SHP77 (cell line): ENCODE measurements around the gene MAF.

ENCODE experiments used
- DNase-seq, 2 experiments: peaks; one replicate each; lab custom pipeline; 2025; lab: John Stamatoyannopoulos, UW

The MAF gene

GRCh38 chr16:79600638-79601091, at the start of gene MAF:
Gene MAF, minus strand, starts transcription at chr16:79600737. Its CDS starts 835 bp downstream, at chr16:79599902.
- DNase-seq = peak; percentile 26 to 28

GRCh38 chr16:79648826-79649225, 48.3 kb upstream of the MAF start:
- DNase-seq = no peak

DNA sequence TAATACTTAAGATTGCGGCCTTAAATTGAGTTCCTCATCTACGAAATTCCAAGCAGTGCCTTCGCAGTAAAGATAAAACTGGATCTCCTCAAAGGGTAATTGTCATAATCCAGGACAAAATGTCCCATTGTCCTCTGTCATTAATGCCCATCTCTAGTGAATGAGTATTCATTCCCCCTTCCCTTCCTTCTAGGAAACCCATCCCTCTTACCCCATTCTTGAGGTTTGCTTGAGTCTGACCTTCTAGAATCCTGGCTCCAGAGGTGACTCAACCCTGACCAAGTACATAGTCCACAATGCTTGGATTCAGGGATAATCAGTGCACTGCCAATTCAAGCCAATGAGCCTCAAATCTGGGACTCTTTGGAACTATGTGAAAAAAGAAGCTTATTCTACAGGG, 47.0 kb upstream of the MAF start:
- no peak for DNase-seq

- no peak for DNase-seq
Observed at GRCh38 chr16:79645701-79646100, 45.2 kb upstream of the MAF start.

DNA sequence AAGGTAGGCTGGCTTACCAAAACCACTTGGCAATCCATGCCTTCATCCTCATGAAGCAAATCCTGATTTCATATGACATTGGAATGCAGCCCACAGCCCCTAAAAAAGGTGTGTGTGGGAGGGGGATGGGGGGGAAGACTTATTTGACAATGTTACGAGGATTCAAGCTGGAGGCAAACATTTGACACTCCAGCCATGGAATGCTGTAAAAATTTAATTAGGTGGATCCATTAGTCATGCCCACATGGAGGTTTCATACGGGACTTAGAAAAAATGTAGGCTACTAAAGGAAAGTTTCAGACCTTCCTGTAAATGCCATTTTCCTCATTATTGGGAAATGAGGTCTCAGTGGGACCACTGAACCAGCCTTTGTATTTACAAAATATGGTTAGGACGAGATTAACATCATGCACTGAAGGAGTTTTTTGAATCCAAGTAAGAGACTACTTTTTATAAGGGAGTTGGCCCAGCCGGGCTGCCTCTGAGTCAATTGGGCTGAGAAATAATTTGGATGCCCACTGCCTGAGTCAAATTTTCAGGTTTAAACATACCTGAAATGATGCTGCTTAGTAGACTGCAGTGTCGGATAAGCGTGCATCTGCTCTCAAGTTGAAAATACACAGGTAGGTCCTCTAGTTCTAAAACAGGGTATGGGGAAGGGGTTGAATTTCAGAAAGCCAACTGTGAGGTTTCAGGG, 44.6 kb upstream of the MAF start:
- DNase-seq = no peak

- DNase-seq = no peak
Observed at GRCh38 chr16:79642652-79643051, 42.1 kb upstream of the MAF start.

GRCh38 chr16:79640513-79641360, 40.2 kb upstream of the MAF start:
- peak; percentile 46 to 55 for DNase-seq

DNA sequence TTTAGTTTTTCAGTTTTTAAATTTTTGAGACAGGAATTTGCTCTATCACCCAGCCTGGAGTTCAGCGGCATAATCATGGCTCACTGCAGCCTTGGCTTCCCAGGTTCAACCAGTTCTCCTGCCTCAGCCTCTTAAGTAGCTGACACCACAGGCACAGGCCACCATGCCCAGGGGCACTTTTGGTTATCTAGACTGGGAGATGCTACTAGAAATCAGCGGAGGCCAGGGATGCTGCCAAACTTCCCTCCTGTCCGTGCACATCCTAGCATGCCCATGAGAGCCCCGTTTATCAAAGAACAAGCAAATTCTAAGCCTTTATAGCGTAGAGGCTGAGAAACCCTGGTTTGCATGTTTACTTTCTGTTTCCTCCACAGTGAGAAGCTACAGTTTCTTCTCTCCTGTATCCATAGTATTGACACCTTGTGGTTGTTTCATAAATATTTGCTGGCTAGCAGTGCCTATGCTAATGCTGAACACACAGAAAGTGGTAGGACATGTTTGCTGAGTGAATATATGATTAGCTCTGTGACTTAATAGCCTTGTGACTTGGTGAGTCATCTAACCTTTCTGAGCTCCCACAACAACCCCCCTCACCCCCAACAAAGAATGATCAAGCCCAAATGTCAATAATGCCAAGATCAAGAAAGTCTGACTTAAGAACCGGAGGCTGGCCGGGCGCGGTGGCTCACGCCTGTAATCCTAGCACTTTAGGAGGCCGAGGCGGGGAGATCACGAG, 39.2 kb upstream of the MAF start:
- no peak for DNase-seq

DNA sequence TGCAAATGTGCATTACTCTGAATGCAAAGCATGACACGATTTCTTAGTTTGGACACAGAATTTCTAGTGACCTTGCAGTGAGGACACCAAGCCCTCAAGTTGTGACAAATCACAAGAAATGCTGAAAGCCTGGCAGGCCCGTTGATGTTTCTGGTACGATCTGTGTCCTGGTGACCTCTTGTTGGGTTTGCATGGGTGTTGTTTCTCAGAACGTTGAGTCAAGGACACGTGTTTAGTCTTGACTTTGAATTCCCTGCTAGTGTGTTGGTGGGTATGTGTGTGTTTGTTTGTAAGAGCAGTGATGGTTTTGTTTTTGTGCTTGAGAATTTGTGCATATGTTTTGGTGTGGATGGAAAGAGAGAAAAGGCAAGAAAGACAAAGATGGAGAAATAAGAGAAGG, 37.8 kb upstream of the MAF start:
- no peak for DNase-seq

DNA sequence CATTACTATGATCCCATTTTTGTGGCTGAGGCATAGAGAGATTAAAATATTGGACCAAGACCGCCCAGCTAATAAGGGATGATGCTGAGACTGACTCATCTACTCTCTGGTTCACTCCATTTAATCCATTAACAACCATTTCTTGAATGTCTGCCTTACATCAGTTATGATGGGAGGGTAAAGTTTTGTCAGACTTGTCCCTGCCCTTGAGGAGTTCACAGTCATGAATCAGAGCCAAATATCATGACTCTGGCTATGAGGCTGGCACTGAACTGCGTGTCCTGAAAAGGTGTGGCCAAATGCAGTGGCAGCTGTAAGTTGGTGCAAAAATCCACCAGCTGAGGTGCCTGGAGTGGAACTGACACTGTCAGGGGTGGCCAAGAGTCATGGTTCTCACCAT, 35.0 kb upstream of the MAF start:
- no peak for DNase-seq

- DNase-seq = no peak
Observed at GRCh38 chr16:79634298-79634697, 33.8 kb upstream of the MAF start.

DNA sequence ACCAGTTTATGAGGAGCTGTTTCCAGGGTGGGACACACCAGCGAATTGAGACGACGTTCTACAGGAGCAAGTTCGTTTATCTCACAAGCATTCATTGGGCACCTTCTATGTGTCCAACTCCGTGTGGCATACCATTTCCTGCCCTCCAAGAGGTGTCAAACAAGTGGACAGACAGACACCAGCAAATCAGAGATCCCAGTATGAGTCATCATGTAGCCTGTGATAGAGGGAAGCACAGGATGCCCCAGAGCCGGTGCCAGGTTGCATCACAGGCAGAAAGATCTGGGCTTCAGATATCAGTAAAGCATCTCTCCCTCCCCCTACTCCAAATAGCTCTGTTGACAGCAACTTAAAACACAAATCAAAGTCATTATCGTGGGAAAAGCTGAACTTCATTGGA, 31.8 kb upstream of the MAF start:
- no peak for DNase-seq

DNA sequence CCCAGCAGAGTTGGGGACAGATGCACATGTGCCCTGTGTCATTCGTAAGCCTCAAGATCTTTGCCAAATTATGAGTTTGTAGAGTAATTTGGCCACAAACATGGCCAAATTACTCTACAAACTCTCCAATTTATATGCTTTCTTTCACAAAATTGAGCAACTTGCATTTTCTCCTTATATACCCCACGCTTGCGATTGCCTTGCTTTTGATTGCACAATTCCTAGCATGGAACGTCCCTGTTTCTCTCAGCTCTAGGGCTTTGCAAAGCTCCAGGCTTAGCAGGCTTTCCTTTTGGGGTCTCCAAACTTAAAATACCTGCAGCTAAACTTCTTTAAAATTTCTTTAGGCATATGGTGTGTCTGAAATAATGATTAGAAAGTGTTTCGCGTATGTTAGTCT, 28.5 kb upstream of the MAF start:
- no peak for DNase-seq

DNA sequence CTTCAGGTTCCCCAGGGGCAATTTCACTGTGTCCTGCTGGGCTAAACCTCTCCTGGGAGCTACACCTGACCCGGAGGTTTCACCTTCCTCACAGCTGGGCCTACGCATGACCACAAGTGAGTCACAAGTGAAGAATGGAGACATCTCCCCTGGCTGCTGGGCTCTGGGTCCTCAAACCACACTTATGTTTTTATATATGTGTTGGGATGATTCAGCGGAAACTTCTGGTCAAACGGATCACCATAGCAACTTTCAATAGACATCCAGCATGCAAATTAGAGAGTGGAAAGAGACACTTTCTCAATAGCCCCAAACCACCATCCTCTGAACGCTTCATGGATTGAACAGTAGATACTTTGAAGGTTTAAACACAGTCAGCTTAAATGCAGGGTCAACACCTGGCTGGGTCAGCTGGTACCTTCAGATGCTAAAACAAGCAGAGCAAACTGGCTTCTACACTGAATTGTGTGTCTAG, 28.0 kb upstream of the MAF start:
- no peak for DNase-seq

DNA sequence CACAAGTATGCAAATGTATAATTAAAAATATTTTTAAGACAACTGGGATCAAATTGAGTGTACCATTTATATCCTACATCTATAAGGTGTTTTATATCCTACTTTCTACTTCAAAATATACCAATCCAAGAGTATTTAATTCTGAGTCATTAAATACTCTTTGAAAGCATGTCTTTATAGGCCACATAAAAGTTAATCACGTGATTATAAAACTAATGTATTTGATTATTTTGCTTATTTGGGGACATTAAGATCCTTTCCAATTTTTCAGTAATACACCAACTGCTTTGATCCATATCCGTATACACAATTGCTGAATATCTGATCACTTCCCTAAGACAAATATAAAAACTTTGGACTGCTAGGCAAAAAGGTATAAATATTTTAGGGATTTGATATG, 26.6 kb upstream of the MAF start:
- DNase-seq = no peak

- no peak for DNase-seq
Observed at GRCh38 chr16:79625738-79626137, 25.2 kb upstream of the MAF start.

DNA sequence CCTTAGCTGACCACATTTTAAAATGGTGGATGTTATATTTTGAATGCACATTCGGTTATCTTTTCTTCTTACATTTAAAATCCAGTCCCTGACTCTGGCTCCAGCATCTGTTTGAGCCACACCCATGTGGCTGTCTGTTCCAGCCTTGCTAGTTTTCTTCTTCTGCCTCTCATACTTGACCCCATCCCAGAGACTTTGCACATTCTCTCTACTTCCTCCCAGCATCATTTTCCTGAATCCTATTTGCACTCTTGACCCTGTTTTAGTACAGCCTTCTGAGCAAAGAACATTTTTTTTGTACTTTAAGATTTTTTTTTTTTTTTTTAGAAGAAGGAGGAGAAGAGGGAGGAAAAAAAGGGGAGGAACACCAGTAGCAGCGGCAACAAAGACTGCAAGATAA, 23.3 kb upstream of the MAF start:
- no peak for DNase-seq

GRCh38 chr16:79623062-79623461, 22.5 kb upstream of the MAF start:
- no peak for DNase-seq

- no peak for DNase-seq
Observed at GRCh38 chr16:79621027-79621426, 20.5 kb upstream of the MAF start.

DNA sequence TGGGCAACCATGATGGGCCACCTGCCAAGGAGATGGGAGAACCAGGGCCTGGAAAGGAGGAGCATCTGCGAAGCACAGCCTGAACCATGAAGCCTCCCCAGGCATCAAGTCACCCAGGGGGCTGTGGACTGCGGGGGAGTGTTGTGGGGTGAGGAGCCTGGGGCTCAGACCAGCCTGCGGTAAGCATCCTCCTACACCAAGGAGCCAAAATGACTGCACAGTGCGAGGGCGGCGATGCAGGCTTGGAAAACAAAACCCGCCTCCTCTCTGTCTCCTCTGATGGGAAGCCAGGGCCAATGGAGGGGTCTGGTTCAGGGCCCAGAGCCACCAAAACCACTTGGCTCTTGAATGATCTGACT, 18.1 kb upstream of the MAF start:
- DNase-seq = no peak

GRCh38 chr16:79618041-79618691, 17.6 kb upstream of the MAF start:
- no peak for DNase-seq

GRCh38 chr16:79613009-79613408, 12.5 kb upstream of the MAF start:
- no peak for DNase-seq
